ENCODE data around the gene PEX11A.

PEX11A gene

GRCh38 chr15:89654847-89655805 is 35.4 kb downstream of the PEX11A start, which contains the start of gene KIF7:
TSS of gene KIF7 (minus strand) at chr15:89655467. CDS start at chr15:89652930, 2,537 bp downstream.
- DNase-seq (ENCODE audit: low read depth): no peak

DNA sequence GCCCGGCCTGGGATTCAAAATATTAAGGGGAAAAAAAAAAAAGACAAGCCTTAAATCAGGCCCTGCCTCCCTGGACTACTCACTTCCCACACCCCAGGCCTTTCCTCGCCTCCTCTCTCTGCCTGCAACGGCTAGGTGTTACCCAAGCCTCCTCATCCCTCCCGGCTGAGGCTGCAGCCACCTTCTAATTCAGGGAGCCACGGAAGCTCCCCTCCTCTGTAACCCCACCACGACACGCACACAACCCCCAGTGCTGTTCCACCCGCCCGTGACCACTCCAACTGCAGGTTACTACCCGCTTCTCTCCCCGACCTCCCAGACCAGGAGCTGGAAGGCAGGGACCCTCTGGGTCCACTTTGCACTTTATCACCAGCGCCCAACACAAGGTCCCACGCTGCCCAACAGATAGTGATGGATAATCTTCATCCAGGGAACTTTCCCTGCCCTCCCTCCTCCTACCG is 36.2 kb downstream of the PEX11A start:
- DNase-seq (ENCODE audit: low read depth): no peak

DNA sequence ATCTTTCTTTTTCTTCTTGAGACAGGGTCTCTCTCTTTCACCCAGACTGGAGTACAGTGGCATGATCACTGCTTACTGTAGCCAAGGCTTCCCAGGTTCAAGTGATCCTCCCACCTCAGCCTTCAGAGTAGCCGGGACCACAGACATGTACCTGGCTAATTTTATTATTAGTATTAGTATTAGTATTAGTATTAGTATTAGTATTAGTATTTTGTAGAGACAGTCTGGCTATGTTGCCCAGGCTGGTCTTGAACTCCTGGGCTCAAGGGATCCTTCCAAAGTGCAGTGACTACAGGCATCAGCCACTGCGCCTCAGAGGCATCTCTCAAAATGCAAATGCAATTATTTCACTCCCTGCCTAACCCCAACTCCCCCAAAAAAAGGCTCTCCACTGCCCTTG is 37.0 kb downstream of the PEX11A start:
- DNase-seq (ENCODE audit: low read depth): no peak

- DNase-seq (ENCODE audit: low read depth): no peak
Observed at GRCh38 chr15:89652666-89653065, 37.9 kb downstream of the PEX11A start.

DNA sequence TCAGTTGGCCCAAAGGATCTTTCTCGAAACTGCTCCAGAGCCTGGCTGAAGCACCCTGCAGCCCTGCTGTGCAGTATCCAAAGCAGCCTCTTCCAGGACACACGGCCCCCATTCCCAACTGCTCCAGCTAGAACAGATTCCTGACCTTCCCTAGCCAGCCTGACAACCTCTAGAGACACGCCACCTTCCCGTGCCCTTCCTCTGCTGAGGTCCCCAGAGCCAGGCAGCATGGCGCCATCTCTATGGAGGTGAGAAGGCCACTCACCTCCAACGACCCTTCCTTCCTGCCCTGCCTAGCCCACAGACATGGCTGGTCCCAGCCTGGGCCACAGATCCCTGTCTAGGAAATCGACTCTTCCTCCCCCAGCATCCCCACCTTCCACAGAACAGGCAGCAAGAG is 38.4 kb downstream of the PEX11A start:
- DNase-seq (ENCODE audit: low read depth): no peak

DNA sequence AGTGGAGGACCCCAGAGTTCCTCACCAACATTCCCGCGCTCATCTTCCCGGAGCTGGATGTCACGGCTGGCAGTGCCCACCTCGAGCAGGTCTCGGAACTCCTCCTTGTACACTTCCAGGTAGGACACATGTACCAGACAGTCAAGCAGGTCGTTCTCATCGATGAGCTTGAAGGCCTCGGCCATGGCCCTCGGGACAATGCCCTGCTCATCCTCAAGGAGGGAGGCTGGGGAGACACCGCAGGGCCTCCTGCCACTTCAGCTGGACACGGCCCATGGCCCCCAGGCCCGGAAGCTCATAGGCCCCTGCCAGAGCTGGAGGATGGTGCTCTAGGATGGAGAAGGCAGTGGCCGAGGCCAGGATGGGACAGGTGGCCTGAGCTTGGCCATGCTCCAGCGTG is 40.8 kb downstream of the PEX11A start:
- no peak for DNase-seq (ENCODE audit: low read depth)

GRCh38 chr15:89649013-89649625 is 41.4 kb downstream of the PEX11A start:
- DNase-seq (ENCODE audit: low read depth): no peak

DNA sequence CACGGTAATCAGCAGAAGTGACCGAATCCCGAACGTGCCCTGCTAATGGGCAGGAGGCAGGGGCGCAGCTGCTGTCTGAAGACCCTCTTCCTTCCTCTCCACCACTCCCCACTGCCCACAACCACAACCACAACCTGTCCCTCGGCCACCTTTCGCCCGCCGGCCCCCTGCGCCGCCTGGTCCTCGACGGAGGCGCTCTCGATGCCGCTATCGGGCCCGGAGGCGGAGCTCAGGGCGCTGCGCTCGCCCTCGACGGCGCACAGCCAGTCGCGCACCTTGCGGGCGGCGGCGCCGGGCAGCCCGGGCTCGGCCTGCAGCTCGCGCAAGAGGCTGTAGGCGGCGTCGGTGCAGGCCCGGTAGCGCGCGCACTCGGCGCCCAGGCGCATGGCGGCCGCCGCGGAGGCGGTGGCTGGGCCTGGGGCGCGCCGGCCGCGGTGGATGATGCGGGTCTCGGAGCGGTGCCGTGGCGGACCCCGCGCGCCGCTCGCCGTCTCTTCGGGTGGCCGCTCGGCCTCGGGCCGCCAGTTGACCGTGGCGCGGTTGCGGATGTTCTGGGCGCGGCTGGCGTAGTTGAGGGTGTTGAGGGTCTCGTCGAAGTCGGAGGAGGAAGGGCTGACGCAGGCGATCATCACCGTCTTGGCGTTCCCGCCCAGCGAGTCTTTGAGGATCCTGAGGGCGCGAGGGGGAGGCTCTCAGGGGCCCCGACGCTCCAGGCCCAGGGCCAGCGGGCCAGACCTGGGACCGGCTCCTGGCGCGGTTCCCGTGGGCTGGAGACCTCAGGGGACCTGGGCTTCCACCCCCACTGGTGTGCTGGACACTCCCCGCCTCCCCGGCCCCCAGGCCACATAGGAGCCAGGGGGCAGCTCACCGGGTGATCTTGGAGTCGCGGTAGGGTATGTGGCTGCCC is 42.2 kb downstream of the PEX11A start:
- no peak for DNase-seq (ENCODE audit: low read depth)

DNA sequence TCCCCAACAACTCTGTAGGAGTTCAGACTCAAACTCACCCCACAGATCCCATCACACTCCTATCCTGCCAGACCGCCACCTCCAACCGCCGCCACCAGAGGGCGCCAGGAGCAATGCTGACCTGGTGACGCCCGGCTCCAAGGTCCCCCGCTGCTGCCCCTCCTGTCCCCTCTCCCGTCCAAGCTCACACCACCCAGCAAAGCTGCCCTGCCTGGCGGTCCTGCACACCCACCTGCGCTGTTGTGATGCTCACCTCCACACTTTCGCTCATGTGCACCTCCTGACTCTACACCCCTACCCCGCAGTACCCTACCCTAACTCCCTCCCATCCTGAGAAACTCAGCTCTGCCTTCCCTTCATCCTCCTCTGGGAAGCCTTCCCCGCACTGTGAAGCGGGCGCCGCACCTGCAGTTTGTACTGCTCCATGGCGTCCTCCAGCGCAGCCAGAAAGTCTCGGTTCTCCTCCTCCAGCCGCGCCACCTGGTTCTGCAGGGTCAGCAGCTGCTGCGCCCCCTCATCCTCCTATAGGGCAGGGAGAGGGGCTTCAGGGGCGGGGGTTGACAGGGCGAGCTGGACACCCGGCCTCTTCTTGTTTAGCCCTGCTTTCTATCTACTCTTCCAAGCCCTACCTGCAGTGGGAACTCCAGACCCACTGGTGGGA is 43.2 kb downstream of the PEX11A start:
- DNase-seq (ENCODE audit: low read depth): no peak

DNA sequence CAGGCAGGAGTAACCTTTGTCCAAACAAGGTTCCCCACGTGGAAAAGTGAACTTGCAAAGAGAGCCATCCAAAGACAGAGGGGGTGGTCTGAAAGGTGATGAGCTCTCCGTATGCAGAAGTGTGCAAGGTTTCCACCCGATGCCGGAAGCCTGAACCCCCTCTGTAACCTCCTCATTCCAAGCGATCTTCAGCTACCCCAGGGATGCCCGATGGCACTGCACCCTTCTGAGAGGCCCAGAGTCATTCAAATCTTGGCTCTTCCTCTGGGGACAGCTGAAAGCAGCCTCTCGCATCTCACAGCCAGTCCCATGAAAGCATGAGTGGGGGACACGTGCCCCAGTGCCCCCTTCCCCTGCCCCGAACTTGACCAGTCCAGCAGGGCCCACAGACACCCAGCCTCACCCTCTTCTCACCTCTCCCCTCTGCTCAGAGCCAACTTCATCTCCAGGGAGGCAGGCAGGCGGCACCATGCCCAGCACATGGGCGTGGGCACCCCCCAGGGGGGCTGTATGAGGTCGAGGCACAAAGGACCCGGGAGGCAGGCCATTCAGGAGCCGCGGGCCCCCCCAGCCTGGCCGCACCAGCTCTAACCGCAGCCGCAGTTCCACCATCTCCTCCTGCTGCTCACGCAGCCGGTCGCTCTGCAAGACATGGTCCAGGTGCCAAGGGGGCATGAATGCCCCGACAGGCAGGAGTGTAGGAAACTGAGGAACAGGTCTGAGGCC is 44.0 kb downstream of the PEX11A start:
- no peak for DNase-seq (ENCODE audit: low read depth)

- no peak for DNase-seq (ENCODE audit: low read depth)
Observed at GRCh38 chr15:89645680-89646079, 44.9 kb downstream of the PEX11A start.

- DNase-seq (ENCODE audit: low read depth): no peak
Observed at GRCh38 chr15:89642106-89642505, 48.4 kb downstream of the PEX11A start.

GRCh38 chr15:89641053-89641452 is 49.5 kb downstream of the PEX11A start:
- no peak for DNase-seq (ENCODE audit: low read depth)

GRCh38 chr15:89640245-89640644 is 50.3 kb downstream of the PEX11A start:
- no peak for DNase-seq (ENCODE audit: low read depth)

- DNase-seq (ENCODE audit: low read depth): no peak
Observed at GRCh38 chr15:89633585-89633984, 57.0 kb downstream of the PEX11A start.

DNA sequence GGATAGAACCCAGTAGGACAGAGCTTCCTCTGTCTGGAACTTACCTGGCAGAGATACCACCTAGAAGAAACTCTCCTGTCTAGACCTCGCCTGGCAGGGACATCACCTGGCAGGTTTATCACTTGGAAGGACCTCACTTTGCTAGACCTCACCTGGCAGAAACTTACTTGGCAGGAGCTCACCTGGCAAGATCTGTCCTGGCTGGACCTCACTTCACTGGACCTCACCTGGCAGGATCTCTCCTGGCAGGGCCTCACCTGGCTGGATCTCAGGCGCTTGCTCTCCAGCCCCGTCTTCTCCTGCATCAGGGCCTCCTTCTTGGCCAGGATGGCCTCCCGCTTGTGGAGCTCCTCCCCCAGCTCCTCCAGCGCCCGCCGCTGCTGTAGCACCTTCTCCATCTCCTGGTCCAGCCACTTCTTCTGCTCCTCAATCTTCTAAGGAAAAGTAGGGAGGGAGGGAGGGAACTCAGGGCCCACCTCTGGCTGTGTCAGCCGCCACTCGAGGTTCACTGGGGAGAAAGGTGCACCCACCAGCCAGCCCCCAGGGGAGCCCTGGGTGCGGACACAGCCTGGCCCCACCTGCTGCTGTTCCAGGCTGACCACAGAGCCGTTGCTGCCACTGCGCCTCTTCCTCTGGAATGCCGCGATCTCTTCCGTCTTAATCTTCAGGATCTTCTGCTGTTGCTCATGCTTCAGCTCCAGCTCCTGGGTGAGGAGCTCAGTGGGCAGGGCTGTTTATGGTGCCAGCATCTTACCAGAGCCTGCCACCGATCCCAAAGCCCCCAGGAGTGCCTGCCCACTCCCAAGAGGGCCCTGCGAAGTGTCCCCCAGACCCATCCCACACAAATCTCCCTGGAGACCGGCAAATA is 57.8 kb downstream of the PEX11A start:
- DNase-seq (ENCODE audit: low read depth): no peak

- DNase-seq (ENCODE audit: low read depth): no peak
Observed at GRCh38 chr15:89631902-89632264, 58.7 kb downstream of the PEX11A start.
